OCI-LY7 (cell line): ENCODE results near the gene SUSD4. TPM values are rescaled to one million over a fixed set of nuclear protein-coding genes. Genes with fewer than 3 reads are reported as not detected.

Source experiments
- BruUV-seq: library from RNA; stranded (reverse); fragments of 400-500 nt; replicated peaks from 2 replicates; lab custom pipeline; 2021; lab: Mats Ljungman, UMichigan
- CTCF ChIA-PET: fragments of 300-600 bp; sonication (Branson Sonifier 250); formaldehyde crosslinking; loops from one replicate; lab custom pipeline; 2022; ENCODE audit warnings: antibody characterized with exemption; ENCODE audit not compliant: unreplicated experiment; lab: Charles Lee
- POLR2A ChIA-PET: fragments of 300-600 bp; sonication (Branson Sonifier 250); formaldehyde crosslinking; loops from one replicate; lab custom pipeline; 2022; ENCODE audit warnings: antibody characterized with exemption; lab: Charles Lee
- DNase-seq: peaks from one replicate; pipeline ENCODE4 v3.0.0-alpha.2; 2015; ENCODE audit warnings: low spot score
- H2AFZ ChIP-seq: fragments of 200-600 bp; sonication (generic), shearing (Covaris generic); 2 replicates; pipeline ENCODE4 v1.6.1; 2014; ENCODE audit warnings: mild to moderate bottlenecking, antibody characterized with exemption, low read length, moderate library complexity
- H3K27ac ChIP-seq: fragments of 200-600 bp; sonication (generic); 2 replicates; pipeline ENCODE4 v1.5.1; 2014; ENCODE audit warnings: mixed run types, low read depth, mild to moderate bottlenecking, moderate library complexity, low read length, inconsistent platforms; ENCODE audit not compliant: poor library complexity, severe bottlenecking
- H3K36me3 ChIP-seq: fragments of 200-600 bp; sonication (generic); 2 replicates; pipeline ENCODE4 v1.6.1; 2014; ENCODE audit warnings: mild to moderate bottlenecking, antibody characterized with exemption, low read length, moderate library complexity, mixed read lengths; ENCODE audit not compliant: insufficient read depth
- H3K4me1 ChIP-seq: fragments of 200-600 bp; sonication (generic); 2 replicates; pipeline ENCODE4 v1.5.1; 2014; ENCODE audit warnings: mild to moderate bottlenecking, low read length; ENCODE audit not compliant: insufficient read depth, poor library complexity, severe bottlenecking
- H3K4me2 ChIP-seq: fragments of 200-600 bp; sonication (generic); 2 replicates; pipeline ENCODE4 v1.6.1; 2014; ENCODE audit warnings: mild to moderate bottlenecking, low read length
- H3K4me3 ChIP-seq: fragments of 200-600 bp; sonication (generic); 2 replicates; pipeline ENCODE4 v1.5.1; 2014; ENCODE audit warnings: mild to moderate bottlenecking, low read depth, low read length; ENCODE audit not compliant: poor library complexity, severe bottlenecking
- H3K79me2 ChIP-seq: fragments of 200-600 bp; sonication (generic); 2 replicates; pipeline ENCODE4 v1.6.1; 2016; ENCODE audit warnings: low read depth, mild to moderate bottlenecking, low read length, moderate library complexity, mixed read lengths; ENCODE audit not compliant: insufficient read depth
- H3K9me2 ChIP-seq: fragments of 200-600 bp; sonication (generic); 2 replicates; pipeline ENCODE4 v1.6.1; 2016; ENCODE audit warnings: mild to moderate bottlenecking, low read length, mixed read lengths; ENCODE audit not compliant: insufficient read depth
- H3K9me3 ChIP-seq: fragments of 200-600 bp; sonication (generic); 2 replicates; pipeline ENCODE4 v1.6.1; 2014; ENCODE audit warnings: mild to moderate bottlenecking, mixed run types, low read length, mixed read lengths
- H4K20me1 ChIP-seq: fragments of 200-600 bp; sonication (generic); 2 replicates; pipeline ENCODE4 v1.6.1; 2014; ENCODE audit warnings: mild to moderate bottlenecking, antibody characterized with exemption, low read length, moderate library complexity, mixed read lengths; ENCODE audit not compliant: insufficient read depth
- CTCF ChIP-seq: fragments of 200-600 bp; sonication (generic); conservative IDR thresholded peaks from 2 replicates; pipeline ENCODE4 v1.5.1; 2014; ENCODE audit warnings: mild to moderate bottlenecking, antibody characterized with exemption, low read length, moderate library complexity, mixed read lengths
- EZH2phosphoT487 ChIP-seq: fragments of 200-600 bp; sonication (generic); IDR thresholded peaks from 2 replicates; pipeline ENCODE4 v1.6.1; 2018; ENCODE audit warnings: low read depth, borderline replicate concordance, mild to moderate bottlenecking, mixed run types, antibody characterized with exemption, low read length, moderate library complexity, mixed read lengths
- intact Hi-C: fragments of 100-400 bp; cut with micrococcal nuclease; formaldehyde crosslinking; loops from one replicate; pipeline ENCODE4 v1.10.0; 2022; ENCODE audit not compliant: unreplicated experiment
- total RNA-seq, 2 experiments: library from RNA; depleted of rRNA in 1 of 2; stranded (reverse); fragments of >200 nt in 1 of 2; shearing (Covaris generic) in 1 of 2; gene quantifications; 2 replicates each; pipeline ENCODE4 v1.2.3, GENCODE V29; 2014 to 2022

Gene SUSD4
- total RNA-seq, 2 experiments from 2014 or later = 0.42 TPM; not detected in 1

GRCh38 chr1:223301371-223301770, 62.6 kb downstream of the SUSD4 start:
- intact Hi-C loops = no loop called here
- H3K79me2 ChIP-seq = no peaks in the 10 kb centered on the region
- no peaks in the 10 kb centered on the region for H3K36me3 ChIP-seq
- no peak overlapping the region for H3K4me2 ChIP-seq
- no peak for TF ChIP-seq CTCF
- no peak for TF ChIP-seq EZH2phosphoT487
- H3K9me2 ChIP-seq = no peaks in the 10 kb centered on the region
- H2AFZ ChIP-seq = no peak overlapping the region
- ChIA-PET POLR2A (no interaction called here), CTCF (no interaction called here)
- no peaks in the 10 kb centered on the region for H3K9me3 ChIP-seq
- H3K27ac ChIP-seq = no peak overlapping the region
- no peaks in the 10 kb centered on the region for H4K20me1 ChIP-seq
- no peaks in the 10 kb centered on the region for H3K4me1 ChIP-seq
- H3K4me3 ChIP-seq = no peak overlapping the region
- DNase-seq = no peak
- no TSS peak for BruUV-seq

- no TSS peak for BruUV-seq
- CTCF ChIA-PET = no interaction called here
- no peak overlapping the region for H3K4me3 ChIP-seq
- no peaks in the 10 kb centered on the region for H3K9me3 ChIP-seq
- TF ChIP-seq CTCF = no peak
- TF ChIP-seq EZH2phosphoT487 = no peak
- H2AFZ ChIP-seq = no peak overlapping the region
- no peaks in the 10 kb centered on the region for H3K36me3 ChIP-seq
- H3K4me1 ChIP-seq = no peaks in the 10 kb centered on the region
- H3K9me2 ChIP-seq = no peaks in the 10 kb centered on the region
- POLR2A ChIA-PET = no interaction called here
- intact Hi-C loops = no loop called here
- H4K20me1 ChIP-seq = no peaks in the 10 kb centered on the region
- DNase-seq = no peak
- H3K4me2 ChIP-seq = no peak overlapping the region
- H3K27ac ChIP-seq = no peak overlapping the region
- H3K79me2 ChIP-seq = no peaks in the 10 kb centered on the region
These were observed 64.4 kb downstream of the SUSD4 start for GRCh38 chr1:223299553-223299952.

GRCh38 chr1:223298701-223299100, 65.3 kb downstream of the SUSD4 start:
- CTCF ChIA-PET = no interaction called here

More at GRCh38 chr1:223298701-223299100, 65.3 kb downstream of the SUSD4 start:
- Histone ChIP-seq H3K9me2 (no peaks in the 10 kb centered on the region), H3K9me3 (no peaks in the 10 kb centered on the region), H4K20me1 (no peaks in the 10 kb centered on the region), H3K4me2 (no peak overlapping the region), H3K79me2 (no peaks in the 10 kb centered on the region), H3K27ac (no peak overlapping the region), H3K36me3 (no peaks in the 10 kb centered on the region), H3K4me3 (no peak overlapping the region), H3K4me1 (no peaks in the 10 kb centered on the region), H2AFZ (no peak overlapping the region)
- intact Hi-C loops = no loop called here
- no TSS peak for BruUV-seq
- DNase-seq = no peak
- TF ChIP-seq CTCF (no peak), EZH2phosphoT487 (no peak)
- POLR2A ChIA-PET = no interaction called here
